NCI-H526 (cell line): Measurements from ENCODE around the gene DESI2.

Experiments used
- DNase-seq, 2 experiments: peaks; one replicate each; lab custom pipeline; 2025; lab: John Stamatoyannopoulos, UW

DESI2 gene

DNA sequence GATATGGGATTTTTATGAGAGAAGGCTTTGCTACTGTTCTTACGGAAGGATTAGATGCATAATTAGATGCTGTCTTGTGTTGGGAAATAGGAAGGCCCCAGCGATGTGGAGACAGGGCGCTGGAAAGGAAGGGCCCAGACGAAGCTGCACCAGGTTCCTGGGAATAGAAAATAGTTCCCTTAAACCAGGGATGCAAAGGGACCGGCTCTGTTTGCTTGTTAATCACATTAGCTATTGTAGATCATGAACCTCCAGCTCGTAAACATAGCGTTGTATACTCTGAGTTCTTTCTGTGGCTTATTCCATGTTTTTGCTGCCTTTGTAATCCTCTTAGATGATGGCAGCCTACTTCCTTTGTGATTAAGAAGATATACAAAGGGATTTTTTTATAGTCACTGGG is 102.7 kb downstream of the DESI2 start:
- DNase-seq = no peak

- no peak for DNase-seq
Measured at GRCh38 chr1:244757091-244757939, 104.4 kb downstream of the DESI2 start.
